Activated CD4-positive, alpha-beta T cell treated with anti-CD3 and anti-CD28 coated beads for 36 hours (primary cell): ENCODE measurements around the gene OGFOD3. TPM values are rescaled to one million over a fixed set of nuclear protein-coding genes. Genes with fewer than 3 reads are reported as not detected.
"Not testable (repeated sequence)": the region's sequence is repeated elsewhere in the genome, so short reads cannot be mapped to it uniquely, and the experiment has no call there.

Experiments used
- ATAC-seq: fragments of 200-7000 bp; cut with Tn5 transposase; one replicate; pipeline ENCODE4 v1.10.0; 2021; ENCODE audit warnings: mild to moderate bottlenecking, moderate library complexity
- CTCF ChIA-PET: fragments of 350-600 bp; sonication (Branson Sonifier 250); formaldehyde crosslinking; loops from one replicate; lab custom pipeline; 2021; ENCODE audit warnings: antibody characterized with exemption; lab: Charles Lee
- POLR2A ChIA-PET: fragments of 350-600 bp; sonication (Branson Sonifier 250); formaldehyde crosslinking; loops from one replicate; lab custom pipeline; 2021; ENCODE audit warnings: antibody characterized with exemption, inconsistent platforms; lab: Charles Lee
- DNase-seq: peaks from one replicate; pipeline ENCODE4 v3.0.0-alpha.2; 2020
- H3K27ac Mint-ChIP-seq: one replicate; pipeline ENCODE4 v1.8.0; 2021; ENCODE audit warnings: mixed read lengths
- H3K27me3 Mint-ChIP-seq: one replicate; pipeline ENCODE4 v1.8.0; 2021; ENCODE audit warnings: mixed read lengths
- H3K36me3 Mint-ChIP-seq: one replicate; pipeline ENCODE4 v1.8.0; 2021; ENCODE audit warnings: low read depth, mixed read lengths
- H3K4me1 Mint-ChIP-seq: one replicate; pipeline ENCODE4 v1.8.0; 2021; ENCODE audit warnings: mixed read lengths
- H3K4me3 Mint-ChIP-seq: one replicate; pipeline ENCODE4 v1.8.0; 2021; ENCODE audit warnings: mild to moderate bottlenecking, moderate library complexity, mixed read lengths
- H3K9me3 Mint-ChIP-seq: one replicate; pipeline ENCODE4 v1.8.0; 2021; ENCODE audit warnings: low read depth, mixed read lengths
- intact Hi-C, 2 experiments: fragments of 100-400 bp; cut with DNase I in 1 of 2; cut with micrococcal nuclease in 1 of 2; formaldehyde crosslinking; loops; one replicate each; pipeline versions ENCODE4 v1.14.2 to v1.15.1; 2022 to 2024; cut with DNase I, micrococcal nuclease
- total RNA-seq, 2 experiments: library from RNA; stranded (reverse); gene quantifications; one replicate each; pipeline ENCODE4 v1.2.3, GENCODE V29; 2021

The OGFOD3 gene
- total RNA-seq, 2 experiments from 2014 or later: 20.0 to 22.3 TPM

GRCh38 chr17:82457929-82458178, 39.5 kb upstream of the OGFOD3 start:
- no peaks in the 10 kb centered on the region for H3K27me3 Mint-ChIP-seq
- ChIA-PET POLR2A (interaction anchor here (1.2 to 1.8 kb wide), 2 partner anchors 9 to 61 kb away, joined by 5 to 6 read pairs; partner anchors contain the start of gene FOXK2), CTCF (interaction anchor here (0.9 kb wide), 1 partner anchor 32 kb away, joined by 3 read pairs; no protein-coding TSS in a partner anchor)
- ATAC-seq: no peak
- peak overlapping the region; percentile 99 for H3K27ac Mint-ChIP-seq
- H3K36me3 Mint-ChIP-seq: peaks cover 30% of the 10 kb centered on the region
- no peaks in the 10 kb centered on the region for H3K9me3 Mint-ChIP-seq
- H3K4me1 Mint-ChIP-seq: peaks cover 30% of the 10 kb centered on the region
- DNase-seq: no peak
- intact Hi-C loops: loop anchor here (1.0 to 10.0 kb wide), 19 partner anchors 8 to 593 kb away; partner anchors contain the start of genes CYBC1 (in 2 of the 2), FOXK2 (in 2 of the 2), ALYREF (in 1 of the 2) and ANAPC11 (in 1 of the 2)
- H3K4me3 Mint-ChIP-seq: peak overlapping the region; percentile 79

- Mint-ChIP-seq H3K4me1 (peaks cover 33% of the 10 kb centered on the region), H3K4me3 (peak overlapping the region; percentile 79), H3K27me3 (no peaks in the 10 kb centered on the region), H3K36me3 (peaks cover 24% of the 10 kb centered on the region), H3K27ac (peak overlapping the region; percentile 99), H3K9me3 (no peaks in the 10 kb centered on the region)
- ATAC-seq (no peak), DNase-seq (no peak)
- ChIA-PET POLR2A (interaction anchor here (1.2 to 1.8 kb wide), 2 partner anchors 8 to 62 kb away, joined by 5 to 6 read pairs; partner anchors contain the start of gene FOXK2), CTCF (interaction anchor here (0.9 kb wide), 1 partner anchor 32 kb away, joined by 3 read pairs; no protein-coding TSS in a partner anchor)
- intact Hi-C loops: loop anchor here (5.0 to 10.0 kb wide), 2 partner anchors 95 to 542 kb away; partner anchors contain the start of genes PCYT2 (in 1 of the 2) and SIRT7 (in 1 of the 2)
These were observed 38.9 kb upstream of the OGFOD3 start for GRCh38 chr17:82457073-82457928.

- CTCF ChIA-PET, H3K9me3 Mint-ChIP-seq, H3K27me3 Mint-ChIP-seq, ATAC-seq, POLR2A ChIA-PET, H3K27ac Mint-ChIP-seq, H3K4me3 Mint-ChIP-seq, DNase-seq: not testable (repeated sequence)
- Mint-ChIP-seq H3K36me3 (peaks cover 20% of the 10 kb centered on the region), H3K4me1 (peaks cover 43% of the 10 kb centered on the region)
- intact Hi-C loops: loop anchor here in 1 of 2 experiments (5.0 to 10.0 kb wide), 2 partner anchors 244 to 539 kb away; partner anchors contain the start of genes PCYT2, RAB40B and SIRT7
These were observed 35.3 kb upstream of the OGFOD3 start for GRCh38 chr17:82453706-82454105.

- Mint-ChIP-seq H3K36me3 (peaks cover 20% of the 10 kb centered on the region), H3K4me1 (peaks cover 43% of the 10 kb centered on the region), H3K27ac (peak overlapping the region; percentile 74)
- DNase-seq, H3K27me3 Mint-ChIP-seq, ATAC-seq, H3K9me3 Mint-ChIP-seq, POLR2A ChIA-PET, H3K4me3 Mint-ChIP-seq, CTCF ChIA-PET: not testable (repeated sequence)
- intact Hi-C loops: loop anchor here in 1 of 2 experiments (5.0 to 10.0 kb wide), 2 partner anchors 244 to 538 kb away; partner anchors contain the start of genes PCYT2, RAB40B and SIRT7
These were observed 34.8 kb upstream of the OGFOD3 start for GRCh38 chr17:82453151-82453550.

GRCh38 chr17:82452162-82452561, 33.8 kb upstream of the OGFOD3 start:
- Mint-ChIP-seq H3K36me3 (peaks cover 28% of the 10 kb centered on the region), H3K9me3 (no peaks in the 10 kb centered on the region), H3K4me1 (peaks cover 43% of the 10 kb centered on the region), H3K4me3 (peak overlapping the region; percentile 87), H3K27me3 (no peaks in the 10 kb centered on the region), H3K27ac (peak overlapping the region; percentile 97)
- DNase-seq (no peak), ATAC-seq (no peak)
- ChIA-PET CTCF (interaction anchor here (0.6 kb wide), 1 partner anchor 40 kb away, joined by 3 read pairs; no protein-coding TSS in a partner anchor), POLR2A (no interaction called here)
- intact Hi-C loops: loop anchor here in 1 of 2 experiments (5.0 to 10.0 kb wide), 2 partner anchors 245 to 537 kb away; partner anchors contain the start of genes PCYT2, RAB40B and SIRT7

GRCh38 chr17:82450357-82451106, 32.1 kb upstream of the OGFOD3 start, which contains the start of gene CYBC1:
Gene CYBC1, minus strand, starts transcription at chr17:82450752. Its CDS starts 1,498 bp downstream, at chr17:82449254.
- ChIA-PET POLR2A (interaction anchor here (0.7 to 1.6 kb wide), 4 partner anchors 69 to 214 kb away, joined by 3 to 9 read pairs (median 8); partner anchors contain the start of gene FOXK2), CTCF (no interaction called here)
- Mint-ChIP-seq H3K4me3 (peak within 1 kb of the TSS; percentile 87), H3K9me3 (no peaks in the 10 kb centered on the region), H3K36me3 (peaks cover 36% of the 10 kb centered on the region), H3K27me3 (no peaks in the 10 kb centered on the region), H3K4me1 (peaks cover 46% of the 10 kb centered on the region), H3K27ac (peak within 1 kb of the TSS; percentile 97)
- intact Hi-C loops: loop anchor here (1.0 to 10.0 kb wide), 16 partner anchors 8 to 536 kb away; partner anchors contain the start of genes FOXK2 (in 2 of the 2), HEXD (in 2 of the 2), NARF (in 2 of the 2) and OGFOD3 (in 2 of the 2)
- DNase-seq (peak; percentile 98), ATAC-seq (peak; percentile 69)

- Mint-ChIP-seq H3K4me3 (peak overlapping the region; percentile 87), H3K27ac (peak overlapping the region; percentile 95), H3K4me1 (peaks cover 46% of the 10 kb centered on the region), H3K27me3 (no peaks in the 10 kb centered on the region), H3K36me3 (peaks cover 36% of the 10 kb centered on the region), H3K9me3 (no peaks in the 10 kb centered on the region)
- peak; percentile 7 for ATAC-seq
- DNase-seq: peak; percentile 73
- ChIA-PET POLR2A (interaction anchor here (0.7 to 1.6 kb wide), 2 partner anchors 152 to 213 kb away, joined by 3 to 9 read pairs; no protein-coding TSS in a partner anchor), CTCF (interaction anchor here (0.7 kb wide), 1 partner anchor 133 kb away, joined by 4 read pairs; no protein-coding TSS in a partner anchor)
- intact Hi-C loops: loop anchor here (1.0 to 10.0 kb wide), 17 partner anchors 8 to 535 kb away; partner anchors contain the start of genes FOXK2 (in 2 of the 2), HEXD (in 2 of the 2), NARF (in 2 of the 2) and OGFOD3 (in 2 of the 2)
These were observed 31.5 kb upstream of the OGFOD3 start for GRCh38 chr17:82449883-82450356.

GRCh38 chr17:82449131-82449882, 30.9 kb upstream of the OGFOD3 start:
- Mint-ChIP-seq H3K4me1 (peaks cover 46% of the 10 kb centered on the region), H3K9me3 (no peaks in the 10 kb centered on the region), H3K27me3 (no peaks in the 10 kb centered on the region), H3K4me3 (peak overlapping the region; percentile 87), H3K36me3 (peaks cover 38% of the 10 kb centered on the region), H3K27ac (peak overlapping the region; percentile 95)
- peak; percentile 84 for DNase-seq
- ATAC-seq: peak; percentile 61
- CTCF ChIA-PET: interaction anchor here (0.7 to 0.9 kb wide), 3 partner anchors 26 to 134 kb away, joined by 3 to 4 read pairs (median 3); no protein-coding TSS in a partner anchor
- intact Hi-C loops: loop anchor here in 1 of 2 experiments (1.0 kb wide), 1 partner anchor 102 kb away; no protein-coding TSS in a partner anchor
- POLR2A ChIA-PET: interaction anchor here (0.6 to 1.6 kb wide), 5 partner anchors 9 to 305 kb away, joined by 3 to 9 read pairs (median 4); partner anchors contain the start of gene NARF

GRCh38 chr17:82447876-82448275, 29.5 kb upstream of the OGFOD3 start:
- ChIA-PET POLR2A (no interaction called here), CTCF (no interaction called here)
- peak overlapping the region; percentile 72 for H3K27ac Mint-ChIP-seq
- H3K9me3 Mint-ChIP-seq: no peaks in the 10 kb centered on the region
- intact Hi-C loops: no loop called here
- H3K36me3 Mint-ChIP-seq: peaks cover 41% of the 10 kb centered on the region
- H3K27me3 Mint-ChIP-seq: no peaks in the 10 kb centered on the region
- peak overlapping the region; percentile 49 for H3K4me3 Mint-ChIP-seq
- no peak for DNase-seq
- H3K4me1 Mint-ChIP-seq: peaks cover 43% of the 10 kb centered on the region
- no peak for ATAC-seq
